Activated T-helper 17 cell treated with anti-CD3 and anti-CD28 coated beads, Interleukin-2, amount 50 U/mL, for 72 hours (primary cell): ENCODE data around the gene ATP2B2. TPM values are rescaled to one million over a fixed set of nuclear protein-coding genes. Genes with fewer than 3 reads are reported as not detected.

Source experiments
- ATAC-seq: fragments of 150-1000 bp; cut with Tn5 transposase; replicated peaks from 2 replicates; pipeline ENCODE4 v1.10.0; 2021; ENCODE audit warnings: mild to moderate bottlenecking, moderate library complexity
- H3K27ac Mint-ChIP-seq: one replicate; pipeline ENCODE4 v1.8.0; 2022; ENCODE audit warnings: mixed read lengths
- H3K27me3 Mint-ChIP-seq: one replicate; pipeline ENCODE4 v1.8.0; 2022; ENCODE audit warnings: mixed read lengths
- H3K36me3 Mint-ChIP-seq: one replicate; pipeline ENCODE4 v1.8.0; 2022; ENCODE audit warnings: low read depth, mild to moderate bottlenecking, mixed read lengths
- H3K4me1 Mint-ChIP-seq: one replicate; pipeline ENCODE4 v1.8.0; 2022; ENCODE audit warnings: mixed read lengths
- H3K4me3 Mint-ChIP-seq: one replicate; pipeline ENCODE4 v1.8.0; 2022; ENCODE audit warnings: mild to moderate bottlenecking, mixed read lengths
- H3K9me3 Mint-ChIP-seq: one replicate; pipeline ENCODE4 v1.8.0; 2022; ENCODE audit warnings: mixed read lengths
- total RNA-seq, 2 donors: library from RNA; stranded (reverse); gene quantifications; one replicate each; pipeline ENCODE4 v1.2.3, GENCODE V29; 2022

ATP2B2 gene
- total RNA-seq, 2 donors from 2014 or later = not detected

GRCh38 chr3:10379161-10379560 lies 126.2 kb downstream of the ATP2B2 start:
- Mint-ChIP-seq H3K27me3 (peaks cover 13% of the 10 kb centered on the region), H3K9me3 (no peaks in the 10 kb centered on the region), H3K36me3 (no peaks in the 10 kb centered on the region), H3K4me1 (no peaks in the 10 kb centered on the region), H3K27ac (no peak overlapping the region), H3K4me3 (no peak overlapping the region)
- ATAC-seq = no peak

GRCh38 chr3:10378742-10379141 lies 126.6 kb downstream of the ATP2B2 start:
- no peak overlapping the region for H3K27ac Mint-ChIP-seq
- H3K9me3 Mint-ChIP-seq = no peaks in the 10 kb centered on the region
- H3K27me3 Mint-ChIP-seq = peaks cover 9% of the 10 kb centered on the region
- no peak overlapping the region for H3K4me3 Mint-ChIP-seq
- no peak for ATAC-seq
- H3K4me1 Mint-ChIP-seq = no peaks in the 10 kb centered on the region
- no peaks in the 10 kb centered on the region for H3K36me3 Mint-ChIP-seq

- no peak overlapping the region for H3K4me3 Mint-ChIP-seq
- H3K36me3 Mint-ChIP-seq = no peaks in the 10 kb centered on the region
- no peak overlapping the region for H3K27ac Mint-ChIP-seq
- H3K9me3 Mint-ChIP-seq = no peaks in the 10 kb centered on the region
- H3K27me3 Mint-ChIP-seq = peaks cover 8% of the 10 kb centered on the region
- no peak for ATAC-seq
- H3K4me1 Mint-ChIP-seq = no peaks in the 10 kb centered on the region
These were observed 127.1 kb downstream of the ATP2B2 start for GRCh38 chr3:10378246-10378645.

- H3K4me1 Mint-ChIP-seq = no peaks in the 10 kb centered on the region
- H3K36me3 Mint-ChIP-seq = no peaks in the 10 kb centered on the region
- no peaks in the 10 kb centered on the region for H3K9me3 Mint-ChIP-seq
These were observed 128.1 kb downstream of the ATP2B2 start for GRCh38 chr3:10377148-10377725.

GRCh38 chr3:10376353-10376752 lies 129.0 kb downstream of the ATP2B2 start:
- Mint-ChIP-seq H3K4me1 (no peaks in the 10 kb centered on the region), H3K36me3 (no peaks in the 10 kb centered on the region)

More at GRCh38 chr3:10377148-10377725, 128.1 kb downstream of the ATP2B2 start:
- H3K27me3 Mint-ChIP-seq = peaks cover 8% of the 10 kb centered on the region
- H3K4me3 Mint-ChIP-seq = no peak overlapping the region
- ATAC-seq = no peak
- no peak overlapping the region for H3K27ac Mint-ChIP-seq

GRCh38 chr3:10375296-10376053 lies 129.9 kb downstream of the ATP2B2 start:
- ATAC-seq = no peak
- H3K27me3 Mint-ChIP-seq = peaks cover 10% of the 10 kb centered on the region
- H3K4me1 Mint-ChIP-seq = no peaks in the 10 kb centered on the region
- H3K4me3 Mint-ChIP-seq = no peak overlapping the region
- H3K27ac Mint-ChIP-seq = no peak overlapping the region
- H3K9me3 Mint-ChIP-seq = no peaks in the 10 kb centered on the region
- H3K36me3 Mint-ChIP-seq = no peaks in the 10 kb centered on the region

More at GRCh38 chr3:10376353-10376752, 129.0 kb downstream of the ATP2B2 start:
- peaks cover 8% of the 10 kb centered on the region for H3K27me3 Mint-ChIP-seq
- no peak overlapping the region for H3K4me3 Mint-ChIP-seq
- no peak overlapping the region for H3K27ac Mint-ChIP-seq
- ATAC-seq = no peak
- no peaks in the 10 kb centered on the region for H3K9me3 Mint-ChIP-seq

GRCh38 chr3:10374311-10374710 lies 131.1 kb downstream of the ATP2B2 start:
- Mint-ChIP-seq H3K4me1 (no peaks in the 10 kb centered on the region), H3K36me3 (no peaks in the 10 kb centered on the region), H3K4me3 (no peak overlapping the region), H3K27ac (no peak overlapping the region), H3K9me3 (no peaks in the 10 kb centered on the region), H3K27me3 (peaks cover 15% of the 10 kb centered on the region)
- no peak for ATAC-seq

- Mint-ChIP-seq H3K9me3 (no peaks in the 10 kb centered on the region), H3K36me3 (no peaks in the 10 kb centered on the region), H3K4me1 (no peaks in the 10 kb centered on the region), H3K27me3 (peaks cover 13% of the 10 kb centered on the region), H3K27ac (no peak overlapping the region), H3K4me3 (no peak overlapping the region)
- peak; percentile 31 for ATAC-seq
These were observed 131.6 kb downstream of the ATP2B2 start for GRCh38 chr3:10373686-10374261.

GRCh38 chr3:10371789-10372188 lies 133.6 kb downstream of the ATP2B2 start:
- Mint-ChIP-seq H3K27me3 (peaks cover 18% of the 10 kb centered on the region), H3K36me3 (no peaks in the 10 kb centered on the region), H3K9me3 (no peaks in the 10 kb centered on the region), H3K4me3 (no peak overlapping the region), H3K4me1 (peaks cover 4% of the 10 kb centered on the region), H3K27ac (no peak overlapping the region)
- no peak for ATAC-seq

- no peaks in the 10 kb centered on the region for H3K9me3 Mint-ChIP-seq
- no peak overlapping the region for H3K27ac Mint-ChIP-seq
- ATAC-seq = no peak
- H3K27me3 Mint-ChIP-seq = peaks cover 18% of the 10 kb centered on the region
- peaks cover 10% of the 10 kb centered on the region for H3K4me1 Mint-ChIP-seq
- H3K4me3 Mint-ChIP-seq = no peak overlapping the region
- H3K36me3 Mint-ChIP-seq = no peaks in the 10 kb centered on the region
These were observed 134.2 kb downstream of the ATP2B2 start for GRCh38 chr3:10371167-10371566.

GRCh38 chr3:10370429-10370828 lies 135.0 kb downstream of the ATP2B2 start:
- H3K27me3 Mint-ChIP-seq = peaks cover 13% of the 10 kb centered on the region
- H3K36me3 Mint-ChIP-seq = no peaks in the 10 kb centered on the region
- no peak overlapping the region for H3K4me3 Mint-ChIP-seq
- no peaks in the 10 kb centered on the region for H3K9me3 Mint-ChIP-seq
- no peak for ATAC-seq
- H3K27ac Mint-ChIP-seq = no peak overlapping the region
- H3K4me1 Mint-ChIP-seq = peaks cover 15% of the 10 kb centered on the region

- no peaks in the 10 kb centered on the region for H3K9me3 Mint-ChIP-seq
- H3K27ac Mint-ChIP-seq = no peak overlapping the region
- no peak for ATAC-seq
- H3K36me3 Mint-ChIP-seq = no peaks in the 10 kb centered on the region
- H3K4me3 Mint-ChIP-seq = no peak overlapping the region
- H3K27me3 Mint-ChIP-seq = peaks cover 13% of the 10 kb centered on the region
- peaks cover 23% of the 10 kb centered on the region for H3K4me1 Mint-ChIP-seq
These were observed 136.9 kb downstream of the ATP2B2 start for GRCh38 chr3:10368512-10368911.

- Mint-ChIP-seq H3K4me3 (no peak overlapping the region), H3K9me3 (no peaks in the 10 kb centered on the region), H3K27me3 (peaks cover 13% of the 10 kb centered on the region), H3K27ac (no peak overlapping the region), H3K4me1 (peaks cover 23% of the 10 kb centered on the region), H3K36me3 (no peaks in the 10 kb centered on the region)
- ATAC-seq = no peak
These were observed 137.9 kb downstream of the ATP2B2 start for GRCh38 chr3:10367506-10367905.

- peak; percentile 82 for ATAC-seq
- peaks cover 23% of the 10 kb centered on the region for H3K4me1 Mint-ChIP-seq
- H3K9me3 Mint-ChIP-seq = no peaks in the 10 kb centered on the region
- peak overlapping the region; percentile 73 for H3K27ac Mint-ChIP-seq
- peak overlapping the region; percentile 21 for H3K4me3 Mint-ChIP-seq
- H3K36me3 Mint-ChIP-seq = no peaks in the 10 kb centered on the region
- H3K27me3 Mint-ChIP-seq = peaks cover 18% of the 10 kb centered on the region
These were observed 138.7 kb downstream of the ATP2B2 start for GRCh38 chr3:10366651-10367101.

- no peak for ATAC-seq
- Mint-ChIP-seq H3K4me1 (peaks cover 23% of the 10 kb centered on the region), H3K36me3 (no peaks in the 10 kb centered on the region), H3K4me3 (peak overlapping the region; percentile 21), H3K27ac (no peak overlapping the region), H3K27me3 (peaks cover 26% of the 10 kb centered on the region), H3K9me3 (no peaks in the 10 kb centered on the region)
These were observed 139.6 kb downstream of the ATP2B2 start for GRCh38 chr3:10365791-10366190.
